Sigmoid colon (tissue), 7 donors: Measurements from ENCODE around the gene PFKL. TPM values are rescaled to one million over a fixed set of nuclear protein-coding genes. Genes with fewer than 3 reads are reported as not detected.

Source experiments
- DNase-seq: peaks from one replicate; pipeline ENCODE4 v3.0.0-alpha.2; 2019
- H3K27ac ChIP-seq, 4 donors: fragments of 200-600 bp; sonication (generic); one replicate each; pipeline ENCODE4 v1.5.1; 2016 to 2019; ENCODE audit warnings: mild to moderate bottlenecking in 1 of 4
- H3K27me3 ChIP-seq, 3 donors: fragments of 200-600 bp; sonication (generic); one replicate each; pipeline ENCODE4 v1.5.1; 2019; ENCODE audit warnings: mild to moderate bottlenecking in 1 of 3
- H3K36me3 ChIP-seq, 4 donors: fragments of 200-600 bp; sonication (generic); one replicate each; pipeline ENCODE4 v1.5.1; 2016 to 2019
- H3K4me1 ChIP-seq, 4 donors: fragments of 200-600 bp; sonication (generic); one replicate each; pipeline ENCODE4 v1.5.1; 2017 to 2019
- H3K4me3 ChIP-seq, 4 donors: fragments of 200-600 bp; sonication (generic); one replicate each; pipeline ENCODE4 v1.5.1; 2017 to 2019; ENCODE audit warnings: mild to moderate bottlenecking in 2 of 4, moderate library complexity in 1 of 4
- H3K9me3 ChIP-seq, 4 donors: fragments of 200-600 bp in 3 of 4; sonication (generic) in 3 of 4; one replicate each; pipeline versions ENCODE4 v1.5.1 to v1.6.1; 2013 to 2019
- EP300 ChIP-seq, 4 donors: sonication (generic); formaldehyde crosslinking; IDR thresholded peaks; one replicate each; pipeline ENCODE4 v1.6.1; 2017; ENCODE audit warnings: antibody characterized with exemption in 4 of 4
- POLR2A ChIP-seq, 2 donors: fragments of 450-650 bp; IDR thresholded peaks; one replicate each; pipeline ENCODE4 v1.6.1; 2016; ENCODE audit warnings: antibody characterized with exemption in 2 of 2, mild to moderate bottlenecking in 2 of 2, moderate library complexity in 2 of 2
- POLR2AphosphoS5 ChIP-seq, 4 donors: sonication (generic); formaldehyde crosslinking; IDR thresholded peaks; one replicate each; pipeline ENCODE4 v1.6.1; 2017; ENCODE audit warnings: antibody characterized with exemption in 4 of 4
- WGBS, 2 donors: extraction: QIAGEN DNeasy Blood & Tissue Kit; methylation state at CpG; one replicate each; pipeline ENCODE4 v1.1.7; 2013; 5-methylcytosine and 5-hydroxymethylcytosine counted together
- intact Hi-C: fragments of 100-400 bp; cut with DNase I; formaldehyde crosslinking; loops from one replicate; pipeline ENCODE4 v1.15.1; 2023
- polyA plus RNA-seq, 3 donors: library from polyadenylated mRNA; stranded (reverse); fragments of 200-250 nt; gene quantifications; one replicate each; pipeline ENCODE4 v1.2.3, GENCODE V29; 2013
- total RNA-seq, 4 donors: library from RNA; depleted of rRNA; stranded (reverse); fragments of >200 nt; gene quantifications; one replicate each; pipeline ENCODE4 v1.1.0, GENCODE V29; 2016
- TF ChIP-seq, protein P1 (sequence below), 4 experiments: fragments of 450-650 bp in 3 of 4; fragments of 200-600 bp in 1 of 4; IDR thresholded peaks; one replicate each; pipeline ENCODE4 v1.5.1; 2016 to 2019; ENCODE audit warnings: antibody characterized with exemption in 4 of 4, mild to moderate bottlenecking in 3 of 4, moderate library complexity in 2 of 4
- donor health status: healthy with polysubstance abuse.
- donor health status: Bipolar disorder and iron deficiency.
- donor health status: healthy.

PFKL gene
- total and polyA plus RNA-seq, 7 donors = 38.0 to 159 (median 69.8) TPM

DNA sequence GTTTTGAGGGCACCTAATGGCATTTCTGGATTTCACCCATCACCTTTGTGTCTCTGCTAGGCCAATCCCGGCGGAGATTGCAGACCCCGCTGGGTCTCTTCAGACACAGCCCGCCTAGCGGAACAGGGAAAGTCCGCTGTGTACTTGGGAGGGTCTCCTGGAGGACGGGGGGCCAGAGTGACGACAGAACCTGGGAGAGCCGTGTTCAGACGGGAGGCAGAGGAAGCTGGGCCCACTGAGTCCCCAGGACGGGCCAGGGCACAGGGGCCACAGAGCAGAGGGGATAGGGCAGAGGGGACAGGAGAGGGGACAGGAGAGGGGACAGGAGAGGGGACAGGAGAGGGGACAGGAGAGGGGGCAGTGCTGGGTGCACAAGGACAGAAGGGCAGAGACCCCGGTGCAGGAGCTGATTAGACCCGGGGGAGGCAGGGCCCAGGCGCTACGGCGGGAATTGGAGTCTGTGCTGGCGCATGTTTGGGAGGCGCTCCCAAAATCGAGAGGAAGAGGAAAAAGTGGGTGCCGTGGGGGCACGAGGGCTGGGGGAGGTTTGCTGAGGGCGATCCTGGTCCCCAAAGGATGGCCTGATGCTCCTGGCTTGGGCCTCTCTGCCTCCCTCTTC, 66.2 kb downstream of the PFKL start:
- intact Hi-C loops = no loop called here
- peak; percentile 54 for DNase-seq
- no peak overlapping the region for H3K4me3 ChIP-seq
- TF ChIP-seq, protein P1, sequence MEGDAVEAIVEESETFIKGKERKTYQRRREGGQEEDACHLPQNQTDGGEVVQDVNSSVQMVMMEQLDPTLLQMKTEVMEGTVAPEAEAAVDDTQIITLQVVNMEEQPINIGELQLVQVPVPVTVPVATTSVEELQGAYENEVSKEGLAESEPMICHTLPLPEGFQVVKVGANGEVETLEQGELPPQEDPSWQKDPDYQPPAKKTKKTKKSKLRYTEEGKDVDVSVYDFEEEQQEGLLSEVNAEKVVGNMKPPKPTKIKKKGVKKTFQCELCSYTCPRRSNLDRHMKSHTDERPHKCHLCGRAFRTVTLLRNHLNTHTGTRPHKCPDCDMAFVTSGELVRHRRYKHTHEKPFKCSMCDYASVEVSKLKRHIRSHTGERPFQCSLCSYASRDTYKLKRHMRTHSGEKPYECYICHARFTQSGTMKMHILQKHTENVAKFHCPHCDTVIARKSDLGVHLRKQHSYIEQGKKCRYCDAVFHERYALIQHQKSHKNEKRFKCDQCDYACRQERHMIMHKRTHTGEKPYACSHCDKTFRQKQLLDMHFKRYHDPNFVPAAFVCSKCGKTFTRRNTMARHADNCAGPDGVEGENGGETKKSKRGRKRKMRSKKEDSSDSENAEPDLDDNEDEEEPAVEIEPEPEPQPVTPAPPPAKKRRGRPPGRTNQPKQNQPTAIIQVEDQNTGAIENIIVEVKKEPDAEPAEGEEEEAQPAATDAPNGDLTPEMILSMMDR (IDR thresholded peaks at IDR 0.05) = no peak
- no peak for TF ChIP-seq POLR2AphosphoS5 (IDR thresholded peaks at IDR 0.05)
- peaks cover 6 to 37% (median 11%) of the 10 kb centered on the region in 3 donors for H3K27me3 ChIP-seq
- H3K9me3 ChIP-seq = peaks cover 0 to 2% (median 0%) of the 10 kb centered on the region in 4 donors
- H3K4me1 ChIP-seq = peaks cover 0 to 9% (median 7%) of the 10 kb centered on the region in 4 donors
- no peaks in the 10 kb centered on the region for H3K36me3 ChIP-seq
- no peak overlapping the region for H3K27ac ChIP-seq
- 91 to 93% methylated on average over 22 of the region's 22 CpGs for WGBS, 2 donors

DNA sequence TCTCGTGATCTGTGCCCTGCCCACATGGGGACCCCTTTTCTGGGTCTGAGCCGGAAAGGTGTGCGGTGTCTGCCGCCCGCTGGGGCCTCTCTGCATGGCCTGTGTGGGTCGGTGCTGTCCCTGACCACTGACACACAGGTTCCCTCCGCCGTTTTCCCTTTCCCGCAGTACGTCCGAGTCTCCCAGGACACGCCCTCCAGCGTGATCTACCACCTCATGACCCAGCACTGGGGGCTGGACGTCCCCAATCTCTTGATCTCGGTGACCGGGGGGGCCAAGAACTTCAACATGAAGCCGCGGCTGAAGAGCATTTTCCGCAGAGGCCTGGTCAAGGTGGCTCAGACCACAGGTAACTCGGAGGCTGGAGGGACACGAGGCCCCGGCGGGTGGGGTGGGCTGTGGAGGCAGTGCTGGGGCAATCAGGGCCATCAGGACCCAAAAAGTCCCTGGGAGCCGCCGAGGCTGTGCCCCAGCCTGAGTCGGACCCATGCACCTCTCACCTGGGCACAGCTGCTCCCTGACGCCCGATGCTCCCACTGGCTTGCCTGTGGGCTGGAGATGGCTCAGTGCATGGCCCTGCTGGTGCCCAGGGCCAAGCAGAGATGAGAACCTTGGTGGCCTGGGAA, 66.8 kb downstream of the PFKL start:
- H3K27ac ChIP-seq = no peak overlapping the region
- H3K36me3 ChIP-seq = no peaks in the 10 kb centered on the region
- peaks cover 6 to 37% (median 11%) of the 10 kb centered on the region in 3 donors for H3K27me3 ChIP-seq
- H3K4me3 ChIP-seq = no peak overlapping the region
- H3K9me3 ChIP-seq = peaks cover 0 to 2% (median 0%) of the 10 kb centered on the region in 4 donors
- peak; percentile 50 for DNase-seq
- peaks cover 0 to 9% (median 7%) of the 10 kb centered on the region in 4 donors for H3K4me1 ChIP-seq
- intact Hi-C loops = no loop called here
- 88 to 92% methylated on average over 28 of the region's 28 CpGs for WGBS, 2 donors
- TF ChIP-seq, protein P1 (IDR thresholded peaks at IDR 0.05) = no peak
- TF ChIP-seq POLR2A (IDR thresholded peaks at IDR 0.05) (no peak), POLR2AphosphoS5 (IDR thresholded peaks at IDR 0.05) (no peak), EP300 (IDR thresholded peaks at IDR 0.05) (no peak)

DNA sequence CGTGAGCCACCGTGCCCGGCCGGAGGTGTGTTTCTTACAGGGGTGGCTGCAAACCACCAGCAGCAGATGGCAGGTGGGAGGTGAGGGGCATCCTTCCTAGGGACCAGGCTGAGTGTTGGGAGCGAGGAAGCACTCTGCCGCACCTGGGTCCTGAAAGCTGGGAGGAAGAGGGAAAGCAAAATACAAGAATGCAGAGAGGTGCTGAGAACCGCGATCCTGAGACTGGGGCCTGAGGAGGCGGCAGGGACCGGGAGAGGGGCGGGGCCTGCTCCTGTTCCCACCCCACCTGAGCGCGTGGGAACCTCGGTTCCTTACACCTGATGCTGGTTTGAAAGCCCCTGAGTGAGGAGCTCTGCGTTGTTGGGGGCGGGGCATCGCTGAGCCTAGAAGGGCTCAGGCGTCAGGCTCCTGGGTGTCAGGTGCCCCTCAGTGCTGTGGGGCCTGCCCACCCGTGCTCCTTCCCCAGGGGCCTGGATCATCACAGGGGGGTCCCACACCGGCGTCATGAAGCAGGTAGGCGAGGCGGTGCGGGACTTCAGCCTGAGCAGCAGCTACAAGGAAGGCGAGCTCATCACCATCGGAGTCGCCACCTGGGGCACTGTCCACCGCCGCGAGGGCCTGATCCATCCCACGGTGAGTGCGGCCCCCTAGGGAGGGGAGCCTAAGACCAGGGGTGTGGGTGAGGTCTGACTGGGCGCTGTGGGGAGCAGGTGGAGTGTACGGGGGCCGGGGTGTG, 69.0 kb downstream of the PFKL start:
- no peaks in the 10 kb centered on the region for H3K9me3 ChIP-seq
- TF ChIP-seq POLR2AphosphoS5 (IDR thresholded peaks at IDR 0.05) = no peak
- TF ChIP-seq POLR2A (IDR thresholded peaks at IDR 0.05) = no peak
- TF ChIP-seq, protein P1 (IDR thresholded peaks at IDR 0.05) = no peak
- TF ChIP-seq EP300 (IDR thresholded peaks at IDR 0.05) = no peak
- peak; percentile 62 for DNase-seq
- peaks cover 0 to 9% (median 7%) of the 10 kb centered on the region in 4 donors for H3K4me1 ChIP-seq
- no peak overlapping the region for H3K4me3 ChIP-seq
- intact Hi-C loops = no loop called here
- no peak overlapping the region for H3K27ac ChIP-seq
- no peaks in the 10 kb centered on the region for H3K36me3 ChIP-seq
- H3K27me3 ChIP-seq = peaks cover 6 to 37% (median 11%) of the 10 kb centered on the region in 3 donors
- WGBS, 2 donors = 22 to 52% methylated on average over 35 of the region's 35 CpGs

DNA sequence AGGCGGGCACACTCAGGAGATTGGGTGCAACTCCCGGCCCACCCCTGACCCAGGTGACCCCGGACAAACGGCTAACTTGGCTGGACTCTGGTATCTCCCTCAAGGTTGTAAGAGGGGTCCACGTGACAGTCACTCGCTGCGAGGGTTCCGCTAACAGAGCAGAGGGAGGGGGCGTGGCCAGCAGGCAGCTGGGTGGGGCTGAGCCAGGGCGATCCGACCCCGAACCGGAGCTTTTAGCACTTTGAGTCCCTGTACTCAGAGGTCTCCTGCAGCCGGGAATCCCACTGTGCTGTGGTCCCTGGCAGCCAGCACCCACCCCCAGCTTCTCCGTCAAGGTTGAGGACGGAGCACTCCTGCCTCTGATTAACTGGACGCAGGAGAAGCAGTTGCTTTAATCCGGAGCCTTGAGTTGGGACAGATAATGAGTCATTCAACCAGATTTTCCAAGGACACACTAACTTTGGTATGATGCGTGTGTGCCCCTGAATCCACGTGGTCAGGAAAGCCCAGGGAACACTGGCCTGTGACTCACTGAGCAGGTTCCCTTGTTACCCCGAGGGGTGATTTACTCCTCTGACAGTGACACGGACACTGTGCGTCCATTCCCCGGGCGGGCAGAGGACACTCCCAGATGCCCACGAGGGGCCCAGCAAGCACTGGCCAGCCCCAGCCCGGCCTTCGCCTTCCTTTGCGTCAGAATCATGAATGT, 70.3 kb downstream of the PFKL start:
- Histone ChIP-seq H3K27me3 (peaks cover 6 to 39% (median 11%) of the 10 kb centered on the region in 3 donors), H3K4me3 (no peak overlapping the region), H3K27ac (no peak overlapping the region), H3K4me1 (peaks cover 0 to 9% (median 7%) of the 10 kb centered on the region in 4 donors), H3K36me3 (no peaks in the 10 kb centered on the region), H3K9me3 (no peaks in the 10 kb centered on the region)
- no peak for TF ChIP-seq POLR2AphosphoS5 (IDR thresholded peaks at IDR 0.05)
- TF ChIP-seq, protein P1 (IDR thresholded peaks at IDR 0.05) = no peak
- TF ChIP-seq POLR2A (IDR thresholded peaks at IDR 0.05) = no peak
- TF ChIP-seq EP300 (IDR thresholded peaks at IDR 0.05) = no peak
- WGBS, 2 donors = 13 to 50% methylated on average over 29 of the region's 29 CpGs
- intact Hi-C loops = no loop called here
- DNase-seq = peak; percentile 62
